ENCODE data around the gene SLC19A2.
"Not testable (repeated sequence)": the region's sequence is repeated elsewhere in the genome, so short reads cannot be mapped to it uniquely, and the experiment has no call there.

The SLC19A2 gene

GRCh38 chr1:169508432-169509338 is 22.9 kb upstream of the SLC19A2 start:
- no peak for DNase-seq

- DNase-seq: no peak
Measured at GRCh38 chr1:169507413-169507812, 21.7 kb upstream of the SLC19A2 start.

GRCh38 chr1:169503601-169504000 is 17.9 kb upstream of the SLC19A2 start:
- DNase-seq: not testable (repeated sequence)

- DNase-seq: no peak
Measured at GRCh38 chr1:169499807-169500206, 14.1 kb upstream of the SLC19A2 start.

GRCh38 chr1:169497317-169497716 is 11.6 kb upstream of the SLC19A2 start:
- no peak for DNase-seq

- DNase-seq: no peak
Measured at GRCh38 chr1:169495916-169496315, 10.2 kb upstream of the SLC19A2 start.

GRCh38 chr1:169495046-169495775 is 9.5 kb upstream of the SLC19A2 start:
- DNase-seq: no peak

GRCh38 chr1:169494343-169494742 is 8.6 kb upstream of the SLC19A2 start:
- no peak for DNase-seq

GRCh38 chr1:169493251-169493650 is 7.5 kb upstream of the SLC19A2 start:
- no peak for DNase-seq

- DNase-seq: no peak
Measured at GRCh38 chr1:169491845-169492281, 6.1 kb upstream of the SLC19A2 start.

GRCh38 chr1:169488157-169488556 is 2.4 kb upstream of the SLC19A2 start:
- no peak for DNase-seq

GRCh38 chr1:169487561-169487960 is 1.8 kb upstream of the SLC19A2 start:
- DNase-seq: no peak

- no peak for DNase-seq
Measured at GRCh38 chr1:169487133-169487532, 1.4 kb upstream of the SLC19A2 start.

- no peak for DNase-seq
Measured at GRCh38 chr1:169486281-169487051, 722 bp upstream of the SLC19A2 start.

GRCh38 chr1:169484683-169485430 is 887 bp downstream of the SLC19A2 start:
- DNase-seq: no peak

GRCh38 chr1:169484101-169484500 is 1.6 kb downstream of the SLC19A2 start:
- DNase-seq: no peak

GRCh38 chr1:169483500-169483966 is 2.2 kb downstream of the SLC19A2 start:
- DNase-seq: no peak

- DNase-seq: no peak
Measured at GRCh38 chr1:169479363-169480066, 6.2 kb downstream of the SLC19A2 start.

GRCh38 chr1:169478094-169478672 is 7.6 kb downstream of the SLC19A2 start:
- DNase-seq: no peak

GRCh38 chr1:169475806-169476387 is 9.8 kb downstream of the SLC19A2 start:
- no peak for DNase-seq

Data from effector CD4-positive, alpha-beta T cell (primary cell).